ENCODE results near the gene SUMF2.

DNA sequence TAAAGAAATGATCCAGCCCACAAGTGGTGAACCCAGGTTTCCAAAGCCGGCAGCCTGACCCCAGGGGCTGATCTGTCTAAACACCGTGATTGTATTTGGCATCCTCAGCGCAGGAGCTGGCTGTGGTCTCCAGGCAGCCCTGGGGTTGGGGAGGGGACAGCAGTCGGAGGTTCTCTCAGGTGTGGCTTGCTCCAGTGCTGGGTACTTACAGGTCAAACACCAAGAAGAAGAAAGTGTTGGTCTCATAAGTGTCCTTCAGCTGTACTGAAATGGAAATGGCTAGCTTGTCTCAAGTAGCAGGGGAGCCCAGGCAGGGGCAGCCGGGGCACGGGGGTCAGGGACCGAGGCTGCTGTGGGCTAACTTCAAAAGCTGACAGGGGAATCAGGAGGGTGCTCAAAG is 22.7 kb downstream of the SUMF2 start:
- TF ChIP-seq, protein P1, sequence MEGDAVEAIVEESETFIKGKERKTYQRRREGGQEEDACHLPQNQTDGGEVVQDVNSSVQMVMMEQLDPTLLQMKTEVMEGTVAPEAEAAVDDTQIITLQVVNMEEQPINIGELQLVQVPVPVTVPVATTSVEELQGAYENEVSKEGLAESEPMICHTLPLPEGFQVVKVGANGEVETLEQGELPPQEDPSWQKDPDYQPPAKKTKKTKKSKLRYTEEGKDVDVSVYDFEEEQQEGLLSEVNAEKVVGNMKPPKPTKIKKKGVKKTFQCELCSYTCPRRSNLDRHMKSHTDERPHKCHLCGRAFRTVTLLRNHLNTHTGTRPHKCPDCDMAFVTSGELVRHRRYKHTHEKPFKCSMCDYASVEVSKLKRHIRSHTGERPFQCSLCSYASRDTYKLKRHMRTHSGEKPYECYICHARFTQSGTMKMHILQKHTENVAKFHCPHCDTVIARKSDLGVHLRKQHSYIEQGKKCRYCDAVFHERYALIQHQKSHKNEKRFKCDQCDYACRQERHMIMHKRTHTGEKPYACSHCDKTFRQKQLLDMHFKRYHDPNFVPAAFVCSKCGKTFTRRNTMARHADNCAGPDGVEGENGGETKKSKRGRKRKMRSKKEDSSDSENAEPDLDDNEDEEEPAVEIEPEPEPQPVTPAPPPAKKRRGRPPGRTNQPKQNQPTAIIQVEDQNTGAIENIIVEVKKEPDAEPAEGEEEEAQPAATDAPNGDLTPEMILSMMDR (IDR thresholded peaks at IDR 0.05): no peak
- TF ChIP-seq POLR2A (IDR thresholded peaks at IDR 0.05): no peak
- TF ChIP-seq EP300 (IDR thresholded peaks at IDR 0.05): no peak

Measured in tibial nerve (tissue), 4 donors.